Limb (tissue), 2 donors: Measurements from ENCODE around the gene VWA2.

Experiments
- DNase-seq, 2 donors: peaks; one replicate each; pipeline ENCODE4 v3.0.0-alpha.2; 2016; ENCODE audit errors: extremely low spot score in 2 of 2

The VWA2 gene

GRCh38 chr10:114340816-114341215 is 101.8 kb downstream of the VWA2 start:
- no peak for DNase-seq
